Measurements from ENCODE around the gene NUP85. TPM values are rescaled to one million over a fixed set of nuclear protein-coding genes. Genes with fewer than 3 reads are reported as not detected.
"Not testable (repeated sequence)": the region's sequence is repeated elsewhere in the genome, so short reads cannot be mapped to it uniquely, and the experiment has no call there.

NUP85 gene
- total RNA-seq, 1 experiment from 2014 or later, result 164 TPM

- TF ChIP-seq YY1 (IDR thresholded peaks at IDR 0.05; ENCODE audit: extremely low read depth, insufficient replicate concordance, low read depth, low read length) (no peak), EZH2phosphoT487 (IDR thresholded peaks at IDR 0.05; ENCODE audit: borderline replicate concordance) (no peak), POLR2A (IDR thresholded peaks at IDR 0.05; ENCODE audit: borderline replicate concordance, extremely low read depth, insufficient read depth, insufficient read length) (no peak), SP1 (IDR thresholded peaks at IDR 0.05; ENCODE audit: low read depth) (no peak), SRF (IDR thresholded peaks at IDR 0.05; ENCODE audit: low read depth) (no peak), CEBPB (IDR thresholded peaks at IDR 0.05; ENCODE audit: low read depth) (no peak)
- TF ChIP-seq, protein P1, sequence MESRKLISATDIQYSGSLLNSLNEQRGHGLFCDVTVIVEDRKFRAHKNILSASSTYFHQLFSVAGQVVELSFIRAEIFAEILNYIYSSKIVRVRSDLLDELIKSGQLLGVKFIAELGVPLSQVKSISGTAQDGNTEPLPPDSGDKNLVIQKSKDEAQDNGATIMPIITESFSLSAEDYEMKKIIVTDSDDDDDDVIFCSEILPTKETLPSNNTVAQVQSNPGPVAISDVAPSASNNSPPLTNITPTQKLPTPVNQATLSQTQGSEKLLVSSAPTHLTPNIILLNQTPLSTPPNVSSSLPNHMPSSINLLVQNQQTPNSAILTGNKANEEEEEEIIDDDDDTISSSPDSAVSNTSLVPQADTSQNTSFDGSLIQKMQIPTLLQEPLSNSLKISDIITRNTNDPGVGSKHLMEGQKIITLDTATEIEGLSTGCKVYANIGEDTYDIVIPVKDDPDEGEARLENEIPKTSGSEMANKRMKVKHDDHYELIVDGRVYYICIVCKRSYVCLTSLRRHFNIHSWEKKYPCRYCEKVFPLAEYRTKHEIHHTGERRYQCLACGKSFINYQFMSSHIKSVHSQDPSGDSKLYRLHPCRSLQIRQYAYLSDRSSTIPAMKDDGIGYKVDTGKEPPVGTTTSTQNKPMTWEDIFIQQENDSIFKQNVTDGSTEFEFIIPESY (IDR thresholded peaks at IDR 0.05; ENCODE audit: extremely low read depth, insufficient replicate concordance, low read length), result no peak
These were observed 5.4 kb upstream of the NUP85 start (continued) for GRCh38 chr17:75199886-75200618.

GRCh38 chr17:75205793-75206163 is 299 bp downstream of the NUP85 start:
- H3K4me1 ChIP-seq (ENCODE audit: control insufficient read depth in 1 of 2, insufficient read depth in 2 of 2, low read length in 2 of 2), result peaks cover 11 to 27% of the 10 kb centered on the region in 2 experiments
- peaks cover 60% of the 10 kb centered on the region for H3K79me2 ChIP-seq (ENCODE audit: insufficient read depth, low read length)
- peak overlapping the region; percentile 75 to 85 for H3K4me3 ChIP-seq (replicated peaks in 1 of 2; ENCODE audit: low read depth in 1 of 2, low read length in 2 of 2)
- TF ChIP-seq ZNF274 (IDR thresholded peaks at IDR 0.05; ENCODE audit: low read depth, low read length), result no peak
- TF ChIP-seq, protein P2, sequence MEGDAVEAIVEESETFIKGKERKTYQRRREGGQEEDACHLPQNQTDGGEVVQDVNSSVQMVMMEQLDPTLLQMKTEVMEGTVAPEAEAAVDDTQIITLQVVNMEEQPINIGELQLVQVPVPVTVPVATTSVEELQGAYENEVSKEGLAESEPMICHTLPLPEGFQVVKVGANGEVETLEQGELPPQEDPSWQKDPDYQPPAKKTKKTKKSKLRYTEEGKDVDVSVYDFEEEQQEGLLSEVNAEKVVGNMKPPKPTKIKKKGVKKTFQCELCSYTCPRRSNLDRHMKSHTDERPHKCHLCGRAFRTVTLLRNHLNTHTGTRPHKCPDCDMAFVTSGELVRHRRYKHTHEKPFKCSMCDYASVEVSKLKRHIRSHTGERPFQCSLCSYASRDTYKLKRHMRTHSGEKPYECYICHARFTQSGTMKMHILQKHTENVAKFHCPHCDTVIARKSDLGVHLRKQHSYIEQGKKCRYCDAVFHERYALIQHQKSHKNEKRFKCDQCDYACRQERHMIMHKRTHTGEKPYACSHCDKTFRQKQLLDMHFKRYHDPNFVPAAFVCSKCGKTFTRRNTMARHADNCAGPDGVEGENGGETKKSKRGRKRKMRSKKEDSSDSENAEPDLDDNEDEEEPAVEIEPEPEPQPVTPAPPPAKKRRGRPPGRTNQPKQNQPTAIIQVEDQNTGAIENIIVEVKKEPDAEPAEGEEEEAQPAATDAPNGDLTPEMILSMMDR (IDR thresholded peaks at IDR 0.05 in 2 of 3, conservative IDR thresholded peaks at IDR 0.05 in 1 of 3; ENCODE audit: borderline replicate concordance in 1 of 3, insufficient read depth in 1 of 3, low read depth in 2 of 3, low read length in 2 of 3), result 0 out of 6 replicates have a peak, but pooled peaks of 2 of the 3 experiments have one; percentile 4 to 8
- no peaks in the 10 kb centered on the region for H3K9me2 ChIP-seq (ENCODE audit: insufficient read depth)
- no peaks in the 10 kb centered on the region for H3K27me3 ChIP-seq (ENCODE audit: insufficient read depth, low read length)
- no peaks in the 10 kb centered on the region for H4K20me1 ChIP-seq (ENCODE audit: insufficient read depth)
- H3K27ac ChIP-seq (ENCODE audit: low read depth, low read length), result peak overlapping the region; percentile 85
- ATAC-seq, result no peak
- ChIA-PET RAD21 (ENCODE audit: low non-redundant PET in 1 of 2, low total read pairs in 2 of 2, uncharacterized antibody in 2 of 2, unreplicated experiment in 2 of 2) (no interaction called here), POLR2A (interaction anchor here (0.6 to 2.2 kb wide), 14 partner anchors 10 to 200 kb away, joined by 3 to 8 read pairs (median 3); partner anchors contain the start of genes ARMC7, GRB2 and JPT1), CTCF (interaction anchor here (0.7 to 1.8 kb wide), 3 partner anchors 34 to 206 kb away, joined by 3 to 4 read pairs (median 4); no protein-coding TSS in a partner anchor)
- no peaks in the 10 kb centered on the region for H3K9me3 ChIP-seq (ENCODE audit: control insufficient read depth in 1 of 2, insufficient read depth in 1 of 2, low read depth in 1 of 2, low read length in 2 of 2)
- peaks cover 15 to 17% of the 10 kb centered on the region in 2 experiments; a peak in 3 of 4 replicates for H3K36me3 ChIP-seq (ENCODE audit: control insufficient read depth in 1 of 2, insufficient read depth in 2 of 2, low read length in 2 of 2)
- peak overlapping the region; percentile 76 for H3K4me2 ChIP-seq (ENCODE audit: low read length)
- BruUV-seq (replicated peaks), result TSS peak; percentile 79
- intact Hi-C loops (cut with micrococcal nuclease), result loop anchor here (1.0 to 2.0 kb wide), 2 partner anchors 56 to 171 kb away; partner anchors contain the start of genes GGA3 and MRPS7
- H2AFZ ChIP-seq (ENCODE audit: low read depth, low read length, poor library complexity, severe bottlenecking), result peak overlapping the region; percentile 63
- H3K9ac ChIP-seq (ENCODE audit: low read length), result peak overlapping the region; percentile 95
- no peak for DNase-seq (ENCODE audit: low read depth, low spot score)

GRCh38 chr17:75207050-75207407 is 1.6 kb downstream of the NUP85 start:
- POLR2A ChIA-PET, result interaction anchor here (1.2 kb wide), 1 partner anchor 23 kb away, joined by 4 read pairs; no protein-coding TSS in a partner anchor
- Histone ChIP-seq H3K4me3 (replicated peaks in 1 of 2; ENCODE audit: low read depth in 1 of 2, low read length in 2 of 2) (peak overlapping the region; percentile 75 to 85), H3K36me3 (ENCODE audit: control insufficient read depth in 1 of 2, insufficient read depth in 2 of 2, low read length in 2 of 2) (peaks cover 25 to 27% of the 10 kb centered on the region in 2 experiments), H3K4me2 (ENCODE audit: low read length) (peak overlapping the region; percentile 76), H3K79me2 (ENCODE audit: insufficient read depth, low read length) (peaks cover 71% of the 10 kb centered on the region), H3K9ac (ENCODE audit: low read length) (peak overlapping the region; percentile 95), H3K4me1 (ENCODE audit: control insufficient read depth in 1 of 2, insufficient read depth in 2 of 2, low read length in 2 of 2) (peaks cover 11 to 20% of the 10 kb centered on the region in 2 experiments)
- H4K20me1 ChIP-seq (ENCODE audit: insufficient read depth); H3K27me3 ChIP-seq (ENCODE audit: insufficient read depth, low read length); H2AFZ ChIP-seq (ENCODE audit: low read depth, low read length, poor library complexity, severe bottlenecking); RAD21 ChIA-PET (ENCODE audit: low non-redundant PET in 1 of 2, low total read pairs in 2 of 2, uncharacterized antibody in 2 of 2, unreplicated experiment in 2 of 2); intact Hi-C loops (cut with micrococcal nuclease); ATAC-seq; DNase-seq (ENCODE audit: low read depth, low spot score); BruUV-seq (replicated peaks); H3K9me3 ChIP-seq (ENCODE audit: control insufficient read depth in 1 of 2, insufficient read depth in 1 of 2, low read depth in 1 of 2, low read length in 2 of 2); H3K27ac ChIP-seq (ENCODE audit: low read depth, low read length); H3K9me2 ChIP-seq (ENCODE audit: insufficient read depth): not testable (repeated sequence)
- CTCF ChIA-PET, result interaction anchor here (1.0 to 1.5 kb wide), 2 partner anchors 33 to 245 kb away, joined by 3 to 4 read pairs; no protein-coding TSS in a partner anchor
